Fibroblast of villous mesenchyme (primary cell): ENCODE data around the gene ZDHHC1. TPM values are rescaled to one million over a fixed set of nuclear protein-coding genes. Genes with fewer than 3 reads are reported as not detected.

Experiments
- DNase-seq: peaks from one replicate; pipeline ENCODE4 v3.0.0-alpha.2; 2010; ENCODE audit warnings: low read depth
- H3K4me3 ChIP-seq: 2 replicates; pipeline ENCODE4 v1.5.1; 2011; ENCODE audit warnings: low read depth, mild to moderate bottlenecking, low read length
- total RNA-seq: library from RNA; depleted of rRNA; stranded (reverse); fragments of >200 nt; gene quantifications from 2 replicates; pipeline ENCODE4 v1.2.3, GENCODE V29; 2012
- TF ChIP-seq, protein P1 (sequence below): IDR thresholded peaks from 2 replicates; pipeline ENCODE4 v1.5.1; 2012; ENCODE audit warnings: low read depth, mild to moderate bottlenecking, low read length; ENCODE audit not compliant: insufficient read depth

The ZDHHC1 gene
- total RNA-seq, 1 donor = 5.2 TPM

DNA sequence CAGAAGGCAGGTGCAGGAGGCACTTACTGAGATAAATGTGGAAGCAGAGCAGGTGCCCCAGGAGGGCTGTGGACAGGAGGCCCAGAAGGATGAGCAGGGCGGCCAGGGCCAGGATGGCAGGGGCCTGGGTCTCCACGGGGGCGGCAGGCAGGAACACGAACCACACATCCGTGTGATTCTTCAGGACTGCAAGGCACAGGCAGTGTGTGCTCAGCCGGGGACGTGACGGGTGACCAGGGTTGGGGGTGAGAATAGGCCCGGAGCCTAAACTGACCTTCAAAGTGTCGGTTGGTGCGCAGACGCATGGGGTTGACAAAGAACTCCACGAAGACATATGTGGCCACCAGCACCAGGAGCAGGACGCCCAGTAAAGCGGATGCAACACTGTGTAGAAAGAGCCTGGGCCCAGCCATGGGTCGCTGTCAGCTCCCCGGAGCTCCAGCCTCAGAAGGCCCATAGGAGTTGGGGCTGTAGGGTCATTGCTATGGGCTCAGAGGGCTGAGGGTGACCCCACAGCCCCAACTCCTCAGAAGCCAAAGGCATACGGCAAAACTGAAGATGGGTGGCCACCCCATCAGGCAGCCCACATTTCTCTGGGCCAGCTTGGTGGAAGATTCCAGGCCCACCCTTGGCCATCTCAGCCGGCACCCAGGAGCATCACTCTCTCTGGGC lies 17.6 kb downstream of the ZDHHC1 start:
- TF ChIP-seq, protein P1, sequence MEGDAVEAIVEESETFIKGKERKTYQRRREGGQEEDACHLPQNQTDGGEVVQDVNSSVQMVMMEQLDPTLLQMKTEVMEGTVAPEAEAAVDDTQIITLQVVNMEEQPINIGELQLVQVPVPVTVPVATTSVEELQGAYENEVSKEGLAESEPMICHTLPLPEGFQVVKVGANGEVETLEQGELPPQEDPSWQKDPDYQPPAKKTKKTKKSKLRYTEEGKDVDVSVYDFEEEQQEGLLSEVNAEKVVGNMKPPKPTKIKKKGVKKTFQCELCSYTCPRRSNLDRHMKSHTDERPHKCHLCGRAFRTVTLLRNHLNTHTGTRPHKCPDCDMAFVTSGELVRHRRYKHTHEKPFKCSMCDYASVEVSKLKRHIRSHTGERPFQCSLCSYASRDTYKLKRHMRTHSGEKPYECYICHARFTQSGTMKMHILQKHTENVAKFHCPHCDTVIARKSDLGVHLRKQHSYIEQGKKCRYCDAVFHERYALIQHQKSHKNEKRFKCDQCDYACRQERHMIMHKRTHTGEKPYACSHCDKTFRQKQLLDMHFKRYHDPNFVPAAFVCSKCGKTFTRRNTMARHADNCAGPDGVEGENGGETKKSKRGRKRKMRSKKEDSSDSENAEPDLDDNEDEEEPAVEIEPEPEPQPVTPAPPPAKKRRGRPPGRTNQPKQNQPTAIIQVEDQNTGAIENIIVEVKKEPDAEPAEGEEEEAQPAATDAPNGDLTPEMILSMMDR = no peak
- no peak for DNase-seq
- H3K4me3 ChIP-seq = no peak overlapping the region

DNA sequence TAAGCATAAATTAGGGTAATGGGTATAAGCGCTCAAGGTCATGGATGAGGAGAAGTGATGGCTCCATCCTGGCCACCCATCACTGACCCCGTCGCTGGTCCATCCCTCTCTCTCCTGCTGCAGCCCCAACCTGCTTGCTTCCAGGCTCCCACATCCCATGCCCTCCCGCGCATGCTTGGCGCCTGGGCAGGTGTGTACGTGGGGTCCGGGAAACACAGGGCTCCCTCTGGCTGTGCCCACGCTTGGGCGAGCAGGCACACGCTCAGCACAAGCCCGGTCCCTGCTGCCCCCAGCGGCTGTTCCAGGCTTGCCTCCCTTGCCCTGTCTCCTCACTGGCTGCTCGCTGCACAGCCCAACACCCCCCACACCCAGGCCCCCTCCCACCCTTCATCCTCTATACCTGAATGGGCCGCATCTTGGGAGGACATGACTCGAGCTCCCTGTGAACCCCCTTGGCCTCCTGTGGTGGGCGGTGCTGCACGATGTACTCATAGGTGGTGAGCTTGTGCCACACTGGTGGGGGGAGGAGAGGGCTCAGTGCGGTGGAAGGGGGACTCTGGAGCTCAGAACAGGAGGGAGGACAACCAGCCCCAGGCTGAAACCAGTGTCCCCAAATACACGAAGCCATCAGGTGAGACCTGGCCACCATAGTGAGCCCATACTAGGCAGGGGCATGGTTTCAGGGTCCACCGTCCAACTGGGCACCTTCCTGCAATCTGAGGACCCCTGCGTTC lies 18.3 kb downstream of the ZDHHC1 start:
- no peak overlapping the region for H3K4me3 ChIP-seq
- TF ChIP-seq, protein P1 = no peak
- no peak for DNase-seq

DNA sequence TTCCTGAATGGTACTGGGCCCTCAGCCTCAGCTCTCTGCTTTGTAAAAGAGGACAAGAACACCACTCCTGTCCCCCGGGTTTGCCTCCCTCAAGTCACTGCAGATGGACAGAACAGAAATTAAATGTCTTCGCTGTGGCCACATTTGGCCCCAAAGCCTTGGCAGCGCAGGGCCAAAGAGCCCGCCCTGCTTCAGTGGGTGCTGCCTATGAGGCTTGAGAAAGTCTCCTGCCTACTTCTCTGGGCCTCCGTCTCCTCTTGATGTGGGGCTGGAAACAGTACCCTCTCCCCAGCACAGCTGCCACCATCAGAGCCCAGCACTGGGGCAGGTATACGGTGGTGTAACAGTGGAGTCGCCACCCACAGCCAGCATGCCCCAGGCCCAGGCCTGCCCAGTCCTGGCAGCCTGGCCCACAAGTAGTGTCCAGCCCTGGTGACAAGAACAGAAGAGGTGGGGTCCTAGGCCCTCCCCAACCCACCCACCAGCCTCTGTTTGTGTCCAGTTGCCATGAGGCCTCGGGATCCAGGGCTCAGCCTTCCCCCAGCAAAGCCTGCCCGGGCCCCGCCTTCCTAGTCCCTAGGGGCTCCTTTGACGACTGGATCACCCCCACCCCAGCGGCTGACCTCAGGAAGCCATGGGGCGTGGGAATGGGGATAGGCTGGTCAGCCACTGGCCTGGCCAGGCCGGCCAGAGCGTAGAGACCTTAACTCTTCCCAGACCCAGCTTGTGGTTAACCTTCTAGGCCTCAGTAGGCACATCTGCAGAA lies 19.1 kb downstream of the ZDHHC1 start:
- no peak overlapping the region for H3K4me3 ChIP-seq
- DNase-seq = peak; percentile 23
- TF ChIP-seq, protein P1 = no peak

DNA sequence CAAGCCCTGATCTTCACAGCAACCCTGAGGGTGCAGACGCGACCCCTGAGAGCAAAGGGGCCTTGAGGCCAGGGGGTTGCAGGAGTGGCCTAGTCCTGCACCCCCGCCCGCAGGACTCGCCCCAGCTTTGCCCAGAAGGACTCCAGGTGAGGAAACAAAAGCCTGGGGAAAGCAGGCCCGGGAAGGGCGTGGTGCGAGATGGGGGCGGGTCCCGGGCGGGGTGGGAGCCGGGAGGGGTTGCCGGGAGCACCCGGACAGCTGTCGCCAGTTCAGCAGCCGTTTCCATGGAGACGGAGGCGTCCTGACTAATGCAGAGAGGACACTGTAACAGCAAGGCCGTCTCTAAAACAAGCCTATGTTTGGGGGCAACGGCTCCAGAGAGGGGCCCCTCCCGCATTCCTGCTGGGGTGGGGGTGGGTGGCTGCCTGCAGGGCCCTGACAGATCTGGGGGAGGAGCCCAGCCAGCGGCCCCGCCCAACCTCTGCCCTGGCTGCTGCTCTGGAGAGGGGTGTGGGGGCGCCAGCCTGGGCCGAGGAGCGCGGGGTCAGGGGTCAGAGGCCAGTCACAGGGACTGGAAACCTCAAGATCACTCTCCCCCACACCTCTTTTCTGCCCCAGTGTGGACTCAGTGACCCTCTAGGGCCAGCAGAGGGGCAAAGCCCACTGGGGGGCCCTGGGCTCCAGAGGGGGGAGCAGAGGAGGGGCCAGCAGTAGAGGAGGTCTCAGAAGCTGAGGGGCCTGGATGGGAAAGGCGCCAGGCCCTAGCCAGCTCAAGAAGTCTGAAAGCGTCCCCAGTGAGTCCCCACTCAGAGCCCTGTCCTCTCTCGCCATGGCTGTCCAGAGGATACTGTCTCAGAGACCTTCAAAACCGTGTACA lies 19.9 kb downstream of the ZDHHC1 start:
- peak; percentile 77 for DNase-seq
- no peak overlapping the region for H3K4me3 ChIP-seq
- TF ChIP-seq, protein P1 = no peak

DNA sequence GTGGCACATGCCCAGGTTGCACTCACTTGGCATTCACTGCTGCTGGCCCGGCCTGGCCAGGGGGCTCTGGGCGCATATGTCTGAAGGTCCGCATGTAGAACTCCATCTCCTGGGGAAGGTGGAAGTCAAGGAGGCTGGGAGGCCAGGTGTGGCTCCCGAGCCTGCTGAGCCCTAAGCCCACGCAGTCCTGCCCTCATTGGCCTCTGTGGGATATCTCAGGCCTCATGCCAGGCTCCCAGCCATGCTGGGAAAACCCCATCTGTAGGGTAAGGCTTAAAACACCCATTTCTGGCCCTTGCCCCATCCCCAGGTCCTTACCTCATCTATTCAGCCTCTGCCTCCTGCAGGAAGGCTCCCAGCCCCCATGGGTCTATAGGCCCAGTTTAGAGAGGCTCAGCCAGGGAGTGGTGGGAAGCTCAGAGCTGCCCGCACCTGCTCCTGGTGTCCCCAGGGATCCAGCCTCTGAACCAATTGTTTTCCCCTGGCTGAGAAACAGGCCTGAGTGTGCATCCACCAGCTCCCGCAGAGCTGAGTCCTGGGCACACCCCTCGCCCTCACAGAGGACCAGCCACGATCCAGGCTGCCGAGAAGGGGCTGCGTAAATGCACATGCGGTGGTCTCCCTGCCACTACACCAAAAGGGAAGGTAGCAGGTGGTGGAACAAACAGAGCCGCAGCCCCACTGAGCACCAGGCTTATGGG lies 20.7 kb downstream of the ZDHHC1 start:
- H3K4me3 ChIP-seq = no peak overlapping the region
- TF ChIP-seq, protein P1 = no peak
- no peak for DNase-seq

DNA sequence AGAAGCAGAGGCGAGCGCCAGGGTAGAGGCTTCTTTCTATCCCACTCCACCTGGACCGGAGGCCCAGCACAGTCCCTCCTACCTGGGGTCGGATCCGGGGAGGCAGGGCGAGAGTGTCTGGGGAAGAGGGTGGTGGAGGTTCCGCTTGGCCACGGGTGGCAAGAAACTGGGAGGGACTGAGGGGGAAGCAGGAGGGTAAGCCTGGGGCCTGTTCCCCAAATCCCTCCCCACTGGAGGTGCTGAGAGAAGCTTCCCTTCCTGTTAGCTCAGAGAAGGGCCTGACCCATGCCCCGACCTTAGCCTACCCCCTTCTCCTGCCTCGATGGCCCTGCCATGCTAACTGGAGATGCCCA lies 21.2 kb downstream of the ZDHHC1 start:
- TF ChIP-seq, protein P1 = no peak
- no peak overlapping the region for H3K4me3 ChIP-seq
- DNase-seq = no peak
